A549 (cell line): Measurements from ENCODE around the gene ZNF433.

Experiments
- CHD2 ChIP-seq: fragments of 150-350 bp; IDR thresholded peaks from 2 replicates; pipeline ENCODE4 v1.6.1; 2014; ENCODE audit warnings: low read length; ENCODE audit not compliant: partially characterized antibody
- CTCF ChIP-seq: fragments of >200 bp; sonication (Bioruptor Twin); formaldehyde crosslinking; IDR thresholded peaks from 3 replicates; pipeline ENCODE4 v1.5.1; 2016
- EP300 ChIP-seq, 2 experiments: fragments of >200 bp; sonication (Bioruptor Twin); formaldehyde crosslinking; IDR thresholded peaks; 2 replicates in 1 of 2; 3 replicates in 1 of 2; pipeline ENCODE4 v1.6.1; 2016 to 2017
- HOXA7 ChIP-seq: fragments of 250-450 bp; sonication (Bioruptor Pico); IDR thresholded peaks from 2 replicates; pipeline ENCODE4 v1.5.0; 2020; ENCODE audit warnings: mild to moderate bottlenecking, moderate library complexity
- KDM1A ChIP-seq: fragments of 200-600 bp; sonication (generic); IDR thresholded peaks from 2 replicates; pipeline ENCODE4 v1.6.1; 2016; ENCODE audit warnings: low read depth, mild to moderate bottlenecking
- MAX ChIP-seq: IDR thresholded peaks from 2 replicates; pipeline ENCODE4 v1.6.1; 2012
- POLR2A ChIP-seq: IDR thresholded peaks from 2 replicates; pipeline ENCODE4 v1.6.1; 2012; ENCODE audit warnings: mild to moderate bottlenecking, low read length
- RAD21 ChIP-seq, 2 experiments: fragments of >200 bp in 1 of 2; sonication (Bioruptor Twin) in 1 of 2; formaldehyde crosslinking in 1 of 2; IDR thresholded peaks in 1 of 2; conservative IDR thresholded peaks in 1 of 2; 2 replicates in 1 of 2; 3 replicates in 1 of 2; pipeline ENCODE4 v1.6.1; 2012 to 2018; ENCODE audit warnings: inconsistent platforms in 1 of 2
- RCOR1 ChIP-seq: fragments of 150-350 bp; IDR thresholded peaks from 2 replicates; pipeline ENCODE4 v1.6.1; 2014; ENCODE audit warnings: antibody characterized with exemption, low read length, low read depth
- RFX5 ChIP-seq: fragments of 450-650 bp; IDR thresholded peaks from 2 replicates; pipeline ENCODE4 v1.7.1; 2014; ENCODE audit warnings: antibody characterized with exemption, mild to moderate bottlenecking, moderate library complexity
- RNF2 ChIP-seq: fragments of 200-600 bp; sonication (generic); IDR thresholded peaks from 2 replicates; pipeline ENCODE4 v1.6.1; 2016; ENCODE audit warnings: low read depth, mild to moderate bottlenecking, antibody characterized with exemption, moderate library complexity, borderline replicate concordance
- TP53 ChIP-seq: fragments of 250-450 bp; sonication (Bioruptor Pico); IDR thresholded peaks from 2 replicates; pipeline ENCODE4 v1.5.0; 2021; ENCODE audit warnings: mild to moderate bottlenecking, moderate library complexity
- USF2 ChIP-seq: fragments of 450-650 bp; IDR thresholded peaks from 2 replicates; pipeline ENCODE4 v1.6.1; 2014; ENCODE audit warnings: antibody characterized with exemption

DNA sequence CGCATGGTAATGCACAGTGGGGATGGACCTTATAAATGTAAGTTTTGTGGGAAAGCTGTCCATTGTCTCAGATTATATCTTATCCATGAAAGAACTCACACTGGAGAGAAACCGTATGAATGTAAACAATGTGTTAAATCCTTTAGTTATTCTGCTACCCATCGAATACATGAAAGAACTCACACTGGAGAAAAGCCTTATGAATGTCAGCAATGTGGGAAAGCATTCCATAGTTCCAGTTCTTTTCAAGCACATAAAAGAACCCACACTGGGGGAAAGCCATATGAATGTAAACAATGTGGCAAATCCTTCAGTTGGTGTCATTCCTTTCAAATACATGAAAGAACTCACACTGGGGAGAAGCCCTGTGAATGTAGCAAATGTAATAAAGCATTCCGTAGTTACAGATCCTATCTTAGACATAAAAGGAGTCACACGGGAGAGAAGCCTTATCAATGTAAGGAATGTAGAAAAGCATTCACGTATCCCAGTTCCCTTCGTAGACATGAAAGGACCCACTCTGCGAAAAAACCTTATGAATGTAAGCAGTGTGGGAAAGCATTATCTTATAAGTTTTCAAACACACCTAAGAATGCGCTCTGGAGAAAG lies 56.9 kb downstream of the ZNF433 start:
- no peak for TF ChIP-seq POLR2A
- no peak for TF ChIP-seq RNF2
- no peak for TF ChIP-seq KDM1A
- TF ChIP-seq CTCF: no peak
- TF ChIP-seq RCOR1: no peak
- no peak for TF ChIP-seq EP300 (IDR thresholded peaks at IDR 0.05)
- TF ChIP-seq RAD21 (conservative IDR thresholded peaks at IDR 0.05 in 1 of 2, IDR thresholded peaks at IDR 0.05 in 1 of 2): no peak
- TF ChIP-seq MAX: no peak
- TF ChIP-seq HOXA7 (CRISPR knock-in tag): no peak
- no peak for TF ChIP-seq USF2
- no peak for TF ChIP-seq CHD2
- TF ChIP-seq RFX5: no peak
- TF ChIP-seq TP53 (CRISPR knock-in tag): no peak
